GM19452 (cell line): ENCODE results near the gene KRTAP27-1.

Experiments used
- ATAC-seq: cut with Tn5 transposase; IDR thresholded peaks from one replicate; pipeline ENCODE4 v1.9.1; 2021; ENCODE audit not compliant: unreplicated experiment

The KRTAP27-1 gene

GRCh38 chr21:30289215-30289614 lies 48.3 kb downstream of the KRTAP27-1 start, which contains the start of gene KRTAP25-1:
Gene KRTAP25-1, minus strand, starts transcription at chr21:30289514. Its CDS starts 24 bp downstream, at chr21:30289490.
- no peak for ATAC-seq
